ENCODE data around the gene ZNF407.
A peak's percentile ranks its signal among the peaks of the same experiment; 100 is the strongest.

ZNF407 gene

GRCh38 chr18:75070625-75071483, 473.2 kb downstream of the ZNF407 start:
- TF ChIP-seq CSRNP3 (CRISPR knock-in tag; IDR thresholded peaks at IDR 0.05): no peak
- TF ChIP-seq ZC3H10 (CRISPR knock-in tag; IDR thresholded peaks at IDR 0.05): no peak
- TF ChIP-seq ZFP3 (CRISPR knock-in tag; IDR thresholded peaks at IDR 0.05): no peak
- no peak for TF ChIP-seq ESRRG (CRISPR knock-in tag; IDR thresholded peaks at IDR 0.05)
- no peak for TF ChIP-seq RARB (CRISPR knock-in tag; IDR thresholded peaks at IDR 0.05)
- no peak for TF ChIP-seq ARNTL (CRISPR knock-in tag; IDR thresholded peaks at IDR 0.05; ENCODE audit: borderline replicate concordance, low read depth)
- TF ChIP-seq ZNF8 (CRISPR knock-in tag; IDR thresholded peaks at IDR 0.05): no peak
- no peak for TF ChIP-seq PPARA (CRISPR knock-in tag; IDR thresholded peaks at IDR 0.05; ENCODE audit: borderline replicate concordance)
- no peak for TF ChIP-seq ZFP30 (CRISPR knock-in tag; IDR thresholded peaks at IDR 0.05)
- TF ChIP-seq TCF4 (CRISPR knock-in tag; IDR thresholded peaks at IDR 0.05; ENCODE audit: borderline replicate concordance): no peak
- TF ChIP-seq SNAI2 (CRISPR knock-in tag; IDR thresholded peaks at IDR 0.05): no peak
- no peak for TF ChIP-seq BACH2 (CRISPR knock-in tag; IDR thresholded peaks at IDR 0.05; ENCODE audit: borderline replicate concordance)
- TF ChIP-seq TOX (CRISPR knock-in tag; IDR thresholded peaks at IDR 0.05; ENCODE audit: borderline replicate concordance): no peak
- no peak for TF ChIP-seq GLIS3 (CRISPR knock-in tag; IDR thresholded peaks at IDR 0.05)
- TF ChIP-seq ISL1 (CRISPR knock-in tag; IDR thresholded peaks at IDR 0.05): no peak
- TF ChIP-seq CREB5 (CRISPR knock-in tag; IDR thresholded peaks at IDR 0.05; ENCODE audit: low read depth): no peak
- peak; percentile 75 for ATAC-seq

GRCh38 chr18:75071484-75071785, 473.8 kb downstream of the ZNF407 start:
- no peak for ATAC-seq
- TF ChIP-seq TSHZ2 (CRISPR knock-in tag; IDR thresholded peaks at IDR 0.05): no peak
- no peak for TF ChIP-seq CSRNP3 (CRISPR knock-in tag; IDR thresholded peaks at IDR 0.05)
- no peak for TF ChIP-seq ISL1 (CRISPR knock-in tag; IDR thresholded peaks at IDR 0.05)
- TF ChIP-seq ZFP30 (CRISPR knock-in tag; IDR thresholded peaks at IDR 0.05): no peak
- no peak for TF ChIP-seq ZNF8 (CRISPR knock-in tag; IDR thresholded peaks at IDR 0.05)
- no peak for TF ChIP-seq ZNF70 (CRISPR knock-in tag; IDR thresholded peaks at IDR 0.05)
- no peak for TF ChIP-seq PATZ1 (CRISPR knock-in tag; IDR thresholded peaks at IDR 0.05; ENCODE audit: borderline replicate concordance)
- no peak for TF ChIP-seq BACH2 (CRISPR knock-in tag; IDR thresholded peaks at IDR 0.05; ENCODE audit: borderline replicate concordance)
- no peak for TF ChIP-seq ZC3H10 (CRISPR knock-in tag; IDR thresholded peaks at IDR 0.05)
- no peak for TF ChIP-seq SNAI2 (CRISPR knock-in tag; IDR thresholded peaks at IDR 0.05)
- TF ChIP-seq TCF4 (CRISPR knock-in tag; IDR thresholded peaks at IDR 0.05; ENCODE audit: borderline replicate concordance): no peak
